Measurements from ENCODE around the gene ANKRD12.
A peak's percentile ranks its signal among the peaks of the same experiment; 100 is the strongest.

The ANKRD12 gene

DNA sequence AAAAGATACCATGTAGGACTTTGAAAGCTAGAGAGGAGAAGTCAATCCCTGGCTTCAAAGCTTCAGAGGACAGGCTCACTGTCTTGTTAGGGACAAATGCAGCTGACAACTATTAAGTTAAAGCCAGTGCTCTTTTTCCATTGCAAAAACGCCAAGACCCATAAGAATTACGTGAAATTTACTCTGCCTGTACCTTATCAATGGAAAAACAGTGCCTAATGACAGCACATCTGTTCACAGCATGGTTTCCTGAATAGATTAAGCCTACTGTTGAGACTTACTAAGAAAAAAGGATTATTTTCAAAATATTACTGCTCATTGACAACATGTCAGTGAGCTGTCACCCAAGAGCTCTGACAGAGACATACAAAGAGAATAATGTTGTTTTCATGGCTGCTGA, 52.9 kb downstream of the ANKRD12 start:
- H3K27me3 Mint-ChIP-seq (ENCODE audit: low read depth, poor library complexity) = no peaks in the 10 kb centered on the region
- H3K36me3 Mint-ChIP-seq (ENCODE audit: low read depth) = peaks cover 47% of the 10 kb centered on the region
- no peaks in the 10 kb centered on the region for H3K9me3 Mint-ChIP-seq
- TF ChIP-seq, protein P1, sequence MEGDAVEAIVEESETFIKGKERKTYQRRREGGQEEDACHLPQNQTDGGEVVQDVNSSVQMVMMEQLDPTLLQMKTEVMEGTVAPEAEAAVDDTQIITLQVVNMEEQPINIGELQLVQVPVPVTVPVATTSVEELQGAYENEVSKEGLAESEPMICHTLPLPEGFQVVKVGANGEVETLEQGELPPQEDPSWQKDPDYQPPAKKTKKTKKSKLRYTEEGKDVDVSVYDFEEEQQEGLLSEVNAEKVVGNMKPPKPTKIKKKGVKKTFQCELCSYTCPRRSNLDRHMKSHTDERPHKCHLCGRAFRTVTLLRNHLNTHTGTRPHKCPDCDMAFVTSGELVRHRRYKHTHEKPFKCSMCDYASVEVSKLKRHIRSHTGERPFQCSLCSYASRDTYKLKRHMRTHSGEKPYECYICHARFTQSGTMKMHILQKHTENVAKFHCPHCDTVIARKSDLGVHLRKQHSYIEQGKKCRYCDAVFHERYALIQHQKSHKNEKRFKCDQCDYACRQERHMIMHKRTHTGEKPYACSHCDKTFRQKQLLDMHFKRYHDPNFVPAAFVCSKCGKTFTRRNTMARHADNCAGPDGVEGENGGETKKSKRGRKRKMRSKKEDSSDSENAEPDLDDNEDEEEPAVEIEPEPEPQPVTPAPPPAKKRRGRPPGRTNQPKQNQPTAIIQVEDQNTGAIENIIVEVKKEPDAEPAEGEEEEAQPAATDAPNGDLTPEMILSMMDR (IDR thresholded peaks at IDR 0.05) = no peak
- no peak overlapping the region for H3K4me3 Mint-ChIP-seq
- H3K27ac Mint-ChIP-seq = no peak overlapping the region
- H3K4me1 Mint-ChIP-seq = peaks cover 5% of the 10 kb centered on the region
- no peak for DNase-seq

DNA sequence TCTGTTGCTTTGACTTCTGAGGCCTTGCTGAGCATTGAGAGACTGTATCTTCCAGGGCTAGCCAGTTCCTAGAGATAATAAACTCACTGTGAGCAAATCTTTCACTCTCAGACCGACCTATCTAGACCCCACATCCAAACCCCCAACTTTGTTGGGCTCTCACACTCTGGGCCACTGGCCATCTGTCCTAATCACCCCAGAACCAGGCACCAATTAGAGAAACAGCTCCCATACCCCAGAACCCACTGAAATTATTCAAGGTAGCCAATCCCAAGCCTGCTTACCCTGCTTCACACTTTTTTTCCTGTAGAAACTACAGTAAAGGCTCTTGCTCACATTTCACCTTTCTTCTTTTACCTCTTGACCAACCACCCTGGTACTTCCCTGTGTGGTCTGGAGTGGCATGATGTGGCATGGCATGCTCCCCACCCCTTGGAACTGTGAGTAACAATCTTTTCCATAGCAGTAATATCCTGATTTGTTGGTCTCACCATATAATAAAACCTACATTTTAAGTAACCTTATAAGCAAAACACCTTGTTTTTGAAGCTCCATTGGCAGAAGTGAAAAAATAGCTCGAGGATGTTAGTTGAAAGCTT, 55.2 kb downstream of the ANKRD12 start:
- no peak for DNase-seq
- TF ChIP-seq, protein P1 (IDR thresholded peaks at IDR 0.05) = no peak
- Mint-ChIP-seq H3K4me1 (no peaks in the 10 kb centered on the region), H3K27me3 (ENCODE audit: low read depth, poor library complexity) (peaks cover 3% of the 10 kb centered on the region), H3K36me3 (ENCODE audit: low read depth) (peaks cover 47% of the 10 kb centered on the region), H3K4me3 (no peak overlapping the region), H3K27ac (peak overlapping the region; percentile 10), H3K9me3 (no peaks in the 10 kb centered on the region)

DNA sequence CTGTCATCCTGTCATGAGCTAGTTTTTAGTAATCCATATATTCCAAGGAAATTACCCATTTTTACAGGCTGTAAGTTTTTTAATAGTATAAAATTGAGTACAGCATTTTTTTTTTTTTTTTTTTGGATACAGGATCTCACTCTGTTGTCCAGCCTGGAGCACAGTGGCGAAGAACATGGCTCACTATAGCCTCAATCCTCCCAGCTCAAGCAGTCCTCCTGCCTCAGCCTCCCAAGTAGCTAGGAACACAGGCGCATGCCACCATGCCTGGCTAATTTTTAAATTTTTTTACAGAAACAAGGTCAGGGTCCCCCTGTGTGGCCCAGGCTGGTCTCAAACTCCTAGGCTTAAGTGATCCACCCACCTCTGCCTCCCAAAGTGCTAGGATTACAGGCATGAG, 56.5 kb downstream of the ANKRD12 start:
- no peak for DNase-seq
- H3K36me3 Mint-ChIP-seq (ENCODE audit: low read depth) = peaks cover 47% of the 10 kb centered on the region
- H3K4me3 Mint-ChIP-seq = no peak overlapping the region
- H3K27me3 Mint-ChIP-seq (ENCODE audit: low read depth, poor library complexity) = peaks cover 3% of the 10 kb centered on the region
- no peaks in the 10 kb centered on the region for H3K9me3 Mint-ChIP-seq
- no peaks in the 10 kb centered on the region for H3K4me1 Mint-ChIP-seq
- TF ChIP-seq, protein P1 (IDR thresholded peaks at IDR 0.05) = no peak
- no peak overlapping the region for H3K27ac Mint-ChIP-seq

DNA sequence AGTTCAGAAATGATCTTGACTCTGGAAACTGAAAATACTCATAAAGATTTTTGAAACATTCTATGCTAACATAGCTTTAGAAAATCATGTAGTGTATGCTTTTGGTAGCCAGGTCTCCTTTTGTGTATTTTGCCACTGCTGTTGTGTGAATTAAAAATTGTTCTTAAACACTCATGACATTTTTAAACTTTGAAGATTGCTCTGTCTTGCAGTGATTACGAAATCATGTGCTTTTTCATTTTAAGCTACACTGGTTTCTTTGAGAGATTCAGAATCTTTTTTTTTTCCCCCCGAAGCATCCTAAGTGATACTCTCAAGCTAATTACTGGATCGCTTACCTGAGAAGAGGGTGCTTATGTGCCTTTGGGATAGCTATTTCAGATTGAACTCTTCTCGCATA, 60.0 kb downstream of the ANKRD12 start:
- no peak for DNase-seq
- no peak overlapping the region for H3K27ac Mint-ChIP-seq
- peaks cover 4% of the 10 kb centered on the region for H3K4me1 Mint-ChIP-seq
- peaks cover 3% of the 10 kb centered on the region for H3K27me3 Mint-ChIP-seq (ENCODE audit: low read depth, poor library complexity)
- H3K4me3 Mint-ChIP-seq = no peak overlapping the region
- H3K9me3 Mint-ChIP-seq = no peaks in the 10 kb centered on the region
- TF ChIP-seq, protein P1 (IDR thresholded peaks at IDR 0.05) = no peak
- peaks cover 35% of the 10 kb centered on the region for H3K36me3 Mint-ChIP-seq (ENCODE audit: low read depth)

- TF ChIP-seq, protein P1 (IDR thresholded peaks at IDR 0.05) = no peak
- DNase-seq = no peak
- Mint-ChIP-seq H3K4me3 (no peak overlapping the region), H3K4me1 (peaks cover 4% of the 10 kb centered on the region), H3K27ac (no peak overlapping the region), H3K36me3 (ENCODE audit: low read depth) (peaks cover 21% of the 10 kb centered on the region), H3K9me3 (no peaks in the 10 kb centered on the region), H3K27me3 (ENCODE audit: low read depth, poor library complexity) (peaks cover 3% of the 10 kb centered on the region)
These were observed 63.1 kb downstream of the ANKRD12 start for GRCh38 chr18:9199681-9200080.

- Mint-ChIP-seq H3K4me3 (no peak overlapping the region), H3K4me1 (peaks cover 4% of the 10 kb centered on the region), H3K27me3 (ENCODE audit: low read depth, poor library complexity) (no peaks in the 10 kb centered on the region), H3K9me3 (no peaks in the 10 kb centered on the region), H3K36me3 (ENCODE audit: low read depth) (peaks cover 8% of the 10 kb centered on the region), H3K27ac (no peak overlapping the region)
- no peak for DNase-seq
- TF ChIP-seq, protein P1 (IDR thresholded peaks at IDR 0.05) = no peak
These were observed 64.6 kb downstream of the ANKRD12 start for GRCh38 chr18:9201224-9201623.
